DMS153 treated with DMSO at 0.1 percent for 48 hours (cell line): ENCODE results near the gene PIAS3.
"Not testable (repeated sequence)": the region's sequence is repeated elsewhere in the genome, so short reads cannot be mapped to it uniquely, and the experiment has no call there.

Experiments
- DNase-seq: peaks from one replicate; lab custom pipeline; 2025; ENCODE audit not compliant: unreplicated experiment; lab: John Stamatoyannopoulos, UW

PIAS3 gene

DNA sequence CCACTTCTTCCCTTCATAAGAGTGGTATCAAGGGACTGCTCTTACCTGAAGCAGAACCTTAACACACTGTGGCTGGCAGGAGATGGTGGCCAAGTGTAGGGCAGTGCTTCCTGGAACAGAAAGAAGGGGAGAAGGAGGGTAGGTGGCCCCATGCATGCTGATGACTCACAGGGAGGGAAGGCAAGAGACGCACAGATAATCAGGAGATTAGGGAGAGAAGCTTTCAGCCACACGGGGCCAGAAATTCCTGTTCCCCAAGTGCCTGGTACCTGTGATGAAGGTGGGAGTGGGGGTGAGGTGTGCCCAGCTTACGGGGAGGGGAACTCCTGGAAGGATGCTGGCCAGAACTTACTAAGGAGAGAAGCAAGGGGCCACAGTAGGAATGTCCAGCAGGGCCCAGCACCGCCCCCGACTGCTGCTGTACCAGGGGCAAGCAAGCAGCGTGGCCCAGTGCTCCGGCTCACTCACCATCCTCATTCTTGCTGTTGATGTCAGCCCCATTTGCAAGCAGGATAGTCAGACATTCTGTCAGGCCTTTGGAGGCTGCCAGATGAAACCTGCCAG, 19.1 kb upstream of the PIAS3 start:
- no peak for DNase-seq

DNA sequence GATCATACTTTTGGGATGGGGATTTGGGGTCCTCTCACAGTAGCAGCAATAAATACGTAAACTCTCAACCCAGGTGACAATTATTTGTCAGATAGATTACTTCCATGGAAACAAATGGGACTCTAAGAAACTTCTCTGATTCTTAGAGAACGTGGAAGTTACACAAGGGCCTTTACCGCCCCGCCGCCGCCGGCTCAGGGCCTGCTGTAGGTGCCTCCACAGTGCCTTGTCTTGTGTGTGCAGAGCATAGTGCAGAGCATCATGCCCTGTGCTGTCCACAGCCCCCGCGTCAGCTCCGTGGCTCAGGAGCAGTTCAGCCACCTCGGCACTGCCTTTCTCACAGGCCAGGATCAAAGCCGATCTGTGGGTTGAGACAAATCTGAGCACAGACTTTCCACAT, 15.8 kb upstream of the PIAS3 start:
- no peak for DNase-seq

DNA sequence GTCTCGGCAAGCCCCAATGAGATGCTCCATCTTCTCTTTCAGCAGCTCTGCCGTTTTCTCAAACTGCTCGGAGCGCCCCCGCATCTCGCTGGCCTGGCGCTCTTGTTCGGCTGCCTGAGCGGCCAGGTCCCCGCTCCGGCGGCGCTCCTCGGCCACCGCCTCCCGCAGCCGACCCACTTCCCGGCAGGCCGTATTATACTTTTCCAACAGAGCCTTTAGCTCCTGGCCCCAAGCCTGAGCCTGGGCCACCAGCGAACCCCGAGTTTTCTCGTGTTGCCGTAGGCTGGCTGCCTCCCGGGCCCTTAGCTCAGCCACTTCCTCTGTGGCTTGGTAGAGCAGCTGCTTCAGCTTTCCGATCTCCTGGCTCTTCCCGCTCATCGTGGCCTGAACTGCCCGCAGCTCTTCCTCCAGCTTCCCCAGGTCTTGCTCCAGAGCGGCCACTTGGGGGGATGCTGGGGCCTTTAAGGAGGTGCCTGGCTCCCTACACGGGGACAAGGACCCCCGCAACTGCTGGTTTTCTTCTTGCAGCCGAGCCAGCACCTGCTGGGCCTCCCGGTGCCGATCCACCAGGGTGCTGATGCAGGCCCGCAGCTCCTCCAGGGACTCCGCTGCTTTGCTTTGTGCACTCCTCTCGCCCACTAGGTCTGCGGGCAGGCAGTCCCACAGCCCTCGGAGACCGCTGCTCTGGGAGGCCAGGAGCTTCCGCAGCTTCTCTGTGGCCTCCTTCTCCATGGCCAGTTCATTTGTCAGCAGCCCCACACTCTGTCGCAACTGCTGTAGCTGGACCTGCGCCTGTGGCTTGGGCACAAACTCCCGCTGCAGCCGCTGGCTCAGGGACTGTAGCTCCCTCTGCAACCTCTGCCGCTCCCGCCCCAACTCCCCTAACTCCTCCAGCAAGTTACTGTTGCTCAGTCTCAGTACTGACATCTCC, 13.4 kb upstream of the PIAS3 start:
- DNase-seq = no peak

DNA sequence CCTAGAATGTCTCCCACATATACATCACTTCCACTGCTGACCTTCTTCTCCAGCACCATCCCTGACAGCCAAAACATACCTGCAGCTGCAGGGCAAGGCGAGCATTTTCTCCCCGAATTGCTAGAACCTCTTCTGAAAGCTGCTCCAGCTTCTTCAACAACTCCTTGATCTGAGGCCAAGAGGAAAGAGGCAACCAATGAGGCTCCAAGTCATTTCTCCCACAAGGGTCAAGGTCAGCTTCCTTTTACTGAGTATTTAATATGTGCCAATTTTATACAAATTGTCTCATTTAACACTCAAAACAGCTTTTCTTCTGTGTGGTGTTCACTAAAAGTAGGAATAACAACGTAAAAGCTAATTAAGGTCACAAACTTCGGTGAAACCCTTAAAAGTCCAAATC, 9.4 kb upstream of the PIAS3 start:
- no peak for DNase-seq

DNA sequence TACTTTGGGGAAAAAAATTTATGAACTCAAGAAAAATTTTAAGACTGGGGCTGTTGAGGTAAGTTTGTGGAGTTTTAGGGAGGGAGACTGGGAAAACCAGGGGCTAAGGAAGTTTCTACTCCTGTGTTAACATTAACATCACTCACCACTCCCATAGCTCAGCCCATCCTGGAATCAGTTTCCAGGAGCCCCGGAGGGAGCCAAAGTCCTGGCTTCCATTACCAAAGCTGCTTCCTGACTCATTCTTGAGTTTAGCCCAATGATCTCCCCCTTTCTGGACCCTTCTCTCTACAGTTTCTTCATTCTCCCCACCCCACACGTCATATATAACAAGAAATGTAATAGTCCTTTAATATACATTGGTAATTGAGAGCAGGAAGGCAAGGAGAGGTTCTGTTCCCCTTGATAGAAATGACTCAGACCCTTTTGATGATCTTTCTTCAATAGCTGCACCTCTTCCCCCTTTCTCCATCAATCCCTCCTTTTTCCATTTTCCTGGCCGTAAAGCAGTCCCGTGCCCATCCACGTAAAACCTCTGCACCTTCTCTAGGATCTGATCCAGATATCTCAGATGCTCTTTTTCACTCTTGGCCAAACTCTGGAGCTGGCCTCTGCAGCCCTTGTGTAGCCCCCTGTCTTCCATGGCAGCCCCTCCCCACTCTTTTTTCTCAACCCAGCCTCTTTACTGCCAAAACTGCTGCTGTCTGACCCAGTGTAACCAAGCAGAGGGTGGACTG, 4.6 kb upstream of the PIAS3 start:
- no peak for DNase-seq

DNA sequence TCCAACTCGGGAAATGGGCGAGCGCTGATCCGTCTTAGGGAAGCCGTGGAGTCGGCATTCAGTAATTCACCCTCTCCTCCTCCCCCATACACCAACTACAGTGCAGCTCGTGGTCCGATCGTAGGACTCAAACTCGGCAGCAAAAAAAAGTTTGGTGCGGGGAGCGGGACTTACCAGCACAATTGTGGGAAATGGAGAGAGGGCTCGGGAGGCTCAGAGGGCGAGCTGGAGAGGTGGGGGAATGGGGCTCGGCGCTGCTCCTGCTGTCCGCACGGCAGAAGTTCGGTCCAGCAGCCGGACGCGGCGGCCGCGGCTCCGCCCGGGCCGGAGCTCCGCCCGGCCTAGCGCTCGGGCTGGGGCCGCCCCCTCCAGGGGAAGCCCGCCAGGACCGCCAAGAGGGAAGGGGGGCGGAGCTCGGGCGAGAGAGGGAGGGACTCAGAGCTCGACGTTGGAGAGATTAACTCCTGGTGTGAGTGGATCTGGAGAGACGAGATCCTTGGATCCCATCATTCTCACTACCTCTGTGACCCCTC, 676 bp upstream of the PIAS3 start:
- peak; percentile 88 for DNase-seq

DNA sequence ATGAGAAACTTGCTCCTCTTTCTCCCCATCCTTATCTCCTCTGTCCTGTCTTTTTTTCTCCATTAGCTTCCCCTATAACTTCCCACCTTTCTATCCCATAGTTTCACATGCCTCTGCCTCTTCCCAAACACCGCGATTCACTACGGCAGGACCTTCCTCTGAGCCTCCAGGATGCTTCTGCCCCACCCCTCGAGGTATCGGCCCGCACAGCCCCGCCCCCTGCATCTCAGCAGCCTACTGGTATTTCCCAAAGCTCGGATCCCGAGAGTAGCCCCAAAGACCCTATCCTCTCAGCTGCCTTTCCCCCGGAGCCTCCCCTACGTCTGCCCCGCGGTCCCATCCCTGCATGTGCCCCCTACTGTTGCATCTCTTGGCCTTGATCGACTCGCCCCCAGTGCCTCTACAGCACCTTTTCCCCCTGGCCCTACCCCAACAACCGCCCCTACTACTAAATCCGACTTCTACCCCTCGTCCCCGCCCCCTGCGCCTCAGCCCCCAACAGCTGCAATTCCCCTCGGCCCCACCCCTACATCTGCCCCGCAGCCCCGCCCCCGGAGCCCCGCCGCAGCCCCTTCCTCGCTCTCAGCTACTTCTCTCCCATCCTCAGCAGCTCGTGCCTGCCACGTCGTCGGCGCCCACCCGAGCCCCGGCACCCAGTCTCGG, 512 bp downstream of the PIAS3 start:
- DNase-seq = peak; percentile 27

DNA sequence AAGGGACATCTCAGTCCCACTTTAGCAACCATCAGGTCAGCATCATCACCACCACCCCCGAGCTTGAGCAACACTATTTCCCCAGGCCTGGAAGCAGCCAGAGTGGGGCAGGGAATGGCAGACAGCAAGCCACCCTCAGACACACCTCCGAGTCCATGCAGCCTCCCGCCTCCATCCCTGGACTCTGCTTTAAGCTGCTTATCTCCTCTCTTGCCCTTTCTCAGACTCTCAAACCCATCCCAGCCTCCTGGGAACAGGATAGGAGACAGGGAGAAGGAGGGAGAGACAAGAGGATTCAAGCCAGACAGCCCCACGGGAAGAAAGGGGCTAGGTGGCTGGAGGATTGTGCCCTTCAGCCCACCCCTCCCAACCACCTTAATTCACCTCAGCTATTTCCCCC, 1.7 kb downstream of the PIAS3 start:
- no peak for DNase-seq

DNA sequence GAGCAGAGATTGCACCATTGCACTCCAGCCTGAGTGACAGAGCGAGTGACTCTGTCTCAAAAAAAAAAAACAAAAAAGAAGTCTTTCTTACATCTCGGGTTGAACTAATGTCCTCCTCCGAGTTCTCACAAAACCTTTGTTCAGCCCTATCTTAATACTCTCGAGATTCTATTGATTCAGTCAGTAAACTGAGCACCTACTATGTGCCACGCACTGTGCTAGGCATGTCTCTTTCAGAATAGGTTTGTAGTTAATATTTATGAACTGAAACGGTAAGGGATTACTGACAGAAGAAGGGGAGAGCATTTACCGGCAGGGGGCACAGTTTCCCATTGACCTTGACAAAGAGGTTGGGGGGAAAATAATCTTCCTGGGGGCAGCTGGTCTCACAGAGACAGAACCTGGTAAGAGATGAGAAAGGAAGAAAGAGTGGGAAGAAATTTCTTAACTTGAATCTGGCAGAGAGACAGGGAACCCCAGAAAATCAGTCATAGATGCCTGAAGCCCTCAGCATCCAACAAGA, 3.4 kb downstream of the PIAS3 start:
- no peak for DNase-seq

DNA sequence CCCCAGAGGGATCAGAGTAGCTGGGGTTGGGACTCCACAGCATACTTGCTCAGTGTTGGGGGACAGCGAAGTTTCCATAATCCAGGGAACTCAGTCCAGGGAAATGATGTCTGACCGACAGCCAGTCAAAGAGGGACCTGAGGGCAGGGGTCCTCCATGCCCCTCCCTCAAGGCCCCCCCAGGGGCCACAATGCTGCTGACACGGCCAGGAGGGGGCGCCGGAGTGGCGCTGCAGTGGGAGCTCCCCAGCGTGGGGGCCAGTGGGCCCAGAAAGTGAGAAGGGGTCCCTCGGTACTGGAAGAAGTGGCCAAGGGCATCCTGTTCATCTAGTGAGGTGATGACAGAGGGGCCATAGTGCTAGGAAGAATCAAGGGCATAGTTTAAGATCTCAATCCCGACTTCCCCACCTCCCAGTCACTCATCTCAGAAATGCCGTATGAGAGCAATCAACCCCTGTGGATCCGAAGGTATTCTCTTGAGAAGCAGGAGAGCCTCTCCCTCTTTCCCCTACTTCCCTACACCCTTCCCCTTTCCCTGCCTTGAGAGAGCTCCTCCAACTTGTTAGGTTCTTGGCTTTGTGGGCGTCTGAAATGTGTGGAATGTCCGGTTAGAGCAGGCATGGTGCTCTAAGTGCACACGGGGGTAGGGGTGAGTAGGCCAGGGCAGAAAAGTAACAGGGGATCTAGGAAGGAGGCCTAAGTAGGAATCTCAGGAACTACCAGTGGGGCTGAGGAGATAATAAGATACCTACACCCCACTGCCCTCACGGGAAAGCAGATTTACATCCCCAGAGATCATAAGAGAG, 9.3 kb downstream of the PIAS3 start:
- no peak for DNase-seq

DNA sequence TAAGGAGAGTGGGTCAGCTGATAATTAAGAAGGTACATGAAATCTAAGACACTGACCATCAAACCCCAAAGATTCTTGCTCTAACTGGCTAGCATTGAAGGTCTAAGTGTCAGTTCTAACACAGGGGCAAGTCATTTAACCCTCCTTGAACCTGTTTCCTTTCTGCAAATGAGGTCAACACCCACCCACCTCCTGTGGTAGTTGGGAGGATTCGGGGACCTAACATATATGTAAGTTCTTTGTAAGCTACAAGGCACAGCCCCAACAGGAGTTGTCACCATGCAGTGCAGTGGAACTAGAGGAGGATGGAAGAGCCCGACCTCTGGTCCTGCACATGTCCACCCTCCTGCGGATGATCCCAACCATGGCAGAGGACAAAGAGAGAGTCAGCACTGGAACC, 11.1 kb downstream of the PIAS3 start:
- no peak for DNase-seq

DNA sequence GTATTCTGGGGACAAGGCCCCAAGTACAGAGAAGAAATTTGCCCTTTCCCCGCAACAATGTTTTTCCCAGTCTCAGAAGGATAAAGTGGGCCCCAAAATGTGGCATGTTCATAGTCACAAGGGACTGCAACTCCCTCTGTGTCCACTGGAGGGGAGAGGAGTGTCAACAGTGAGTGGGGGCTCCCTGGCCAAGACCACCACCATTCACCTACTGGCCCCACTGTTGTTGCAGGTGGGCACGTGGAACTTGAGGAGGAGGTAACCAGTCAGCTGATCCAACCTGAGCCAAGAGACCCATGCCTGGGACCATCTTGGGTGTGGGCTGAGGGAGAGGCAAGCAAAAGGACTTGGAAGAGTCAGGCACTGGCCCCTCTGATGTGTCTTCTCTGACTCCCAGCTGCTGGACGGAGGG, 12.7 kb downstream of the PIAS3 start:
- peak; percentile 12 for DNase-seq

DNA sequence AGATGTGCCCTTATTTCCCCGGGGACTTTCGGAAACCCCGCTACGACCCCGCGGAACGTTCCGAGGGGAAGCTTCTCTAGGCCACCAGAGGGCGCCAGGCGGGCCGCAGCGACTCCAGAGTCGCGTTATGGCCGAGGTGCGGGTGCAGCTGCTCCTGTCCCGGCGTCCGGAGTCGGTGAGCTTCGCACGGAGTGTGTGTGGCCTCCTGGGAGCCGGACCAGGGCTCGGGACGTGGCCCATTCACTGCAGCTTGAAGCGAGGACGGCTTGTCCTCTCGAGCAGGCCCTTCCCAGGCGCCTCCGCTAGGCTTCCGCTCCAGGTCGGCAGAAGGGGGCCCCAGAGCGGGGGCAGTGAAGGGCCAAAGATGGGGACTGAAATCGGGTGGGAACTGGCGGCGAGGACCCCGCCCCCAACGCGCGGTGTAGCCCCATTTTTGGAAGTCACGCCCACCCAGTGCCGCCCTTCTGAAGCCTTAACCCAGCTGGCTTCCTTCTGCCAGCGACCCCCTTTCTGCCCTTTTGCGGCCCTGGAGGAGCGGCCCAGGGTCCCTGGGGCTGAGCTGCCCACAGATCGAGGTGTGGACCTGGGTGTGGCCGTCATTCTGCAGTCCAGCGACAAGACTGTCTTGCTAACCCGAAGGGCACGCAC, 13.2 kb downstream of the PIAS3 start, which contains the start of gene NUDT17:
Gene NUDT17 (plus strand): TSS at position 117 of the 648 bp plus-strand sequence. CDS start 11 bp downstream, at position 128.
- DNase-seq = peak; percentile 69

DNA sequence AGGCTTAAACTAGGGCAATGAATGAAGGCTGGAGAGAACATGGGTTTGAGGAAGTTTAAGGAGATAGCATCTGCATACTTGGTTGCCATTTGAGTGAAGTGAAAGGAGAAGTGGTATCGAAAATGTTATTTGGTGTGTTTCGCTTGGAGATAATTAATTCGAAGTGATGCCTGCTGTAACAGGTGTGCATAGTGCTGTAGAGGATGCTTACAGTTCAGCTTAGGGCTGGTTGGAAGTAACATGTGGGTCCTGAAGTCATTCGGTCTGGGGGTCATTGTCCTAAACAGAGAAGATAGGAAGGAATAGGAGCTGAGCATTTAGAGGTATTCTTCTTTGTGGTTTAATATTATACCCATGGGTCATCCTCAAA, 13.8 kb downstream of the PIAS3 start:
- DNase-seq = no peak

DNA sequence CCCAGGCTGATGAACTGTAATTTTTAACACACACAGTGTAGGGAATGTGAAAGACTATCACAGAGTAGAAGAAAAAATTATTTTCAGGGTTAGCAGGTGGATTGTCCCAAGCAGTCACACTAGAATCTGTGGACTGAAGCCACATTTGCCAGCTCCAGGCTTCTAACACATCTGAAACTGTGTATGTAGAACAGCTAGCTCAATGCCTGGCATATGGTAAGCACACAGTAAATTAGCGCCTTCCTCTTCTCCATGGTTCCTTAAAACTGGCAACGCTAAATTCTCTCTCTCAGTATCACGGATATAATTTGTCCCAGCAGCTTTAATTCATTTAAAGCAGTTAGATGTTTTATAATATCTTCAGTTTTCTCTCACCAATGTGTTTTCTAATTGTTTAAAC, 15.8 kb downstream of the PIAS3 start:
- no peak for DNase-seq

DNA sequence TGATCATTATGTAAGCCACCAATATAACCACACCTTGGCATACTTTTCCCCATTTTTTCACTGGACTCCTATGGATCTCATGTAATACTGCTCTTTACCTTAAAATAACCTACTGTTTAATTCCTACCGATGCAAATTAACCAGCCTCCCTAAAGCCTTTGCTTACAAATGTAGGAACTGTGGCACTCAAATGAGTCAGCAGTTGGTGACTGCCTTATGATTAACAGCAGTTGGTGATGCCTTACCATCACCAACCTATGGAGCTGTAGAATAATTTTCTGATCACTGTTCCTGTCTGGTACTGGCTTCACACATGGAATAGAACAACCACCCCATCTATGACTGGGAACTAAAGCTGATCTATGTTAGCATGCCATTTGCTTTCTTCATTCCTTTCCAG, 21.2 kb downstream of the PIAS3 start:
- no peak for DNase-seq

DNA sequence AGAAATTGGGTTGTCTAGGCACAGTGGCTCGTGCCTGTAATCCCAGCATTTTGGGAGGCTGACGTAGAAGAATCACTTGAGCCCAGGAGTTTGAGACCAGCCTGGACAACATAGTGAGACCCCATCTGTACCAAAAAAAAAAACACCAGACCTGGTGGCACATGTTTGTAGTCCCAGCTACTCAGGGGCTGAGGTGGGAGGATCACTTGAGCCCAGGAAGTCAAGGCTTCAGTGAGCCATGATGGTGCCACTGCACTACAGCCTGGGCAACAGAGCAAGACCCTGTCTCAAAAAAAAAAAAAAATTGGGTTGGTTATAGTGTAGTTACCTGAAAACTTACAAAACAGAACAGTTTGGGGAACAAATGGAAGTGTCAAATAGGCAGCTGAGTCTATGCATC, 28.1 kb downstream of the PIAS3 start:
- not testable (repeated sequence) for DNase-seq

DNA sequence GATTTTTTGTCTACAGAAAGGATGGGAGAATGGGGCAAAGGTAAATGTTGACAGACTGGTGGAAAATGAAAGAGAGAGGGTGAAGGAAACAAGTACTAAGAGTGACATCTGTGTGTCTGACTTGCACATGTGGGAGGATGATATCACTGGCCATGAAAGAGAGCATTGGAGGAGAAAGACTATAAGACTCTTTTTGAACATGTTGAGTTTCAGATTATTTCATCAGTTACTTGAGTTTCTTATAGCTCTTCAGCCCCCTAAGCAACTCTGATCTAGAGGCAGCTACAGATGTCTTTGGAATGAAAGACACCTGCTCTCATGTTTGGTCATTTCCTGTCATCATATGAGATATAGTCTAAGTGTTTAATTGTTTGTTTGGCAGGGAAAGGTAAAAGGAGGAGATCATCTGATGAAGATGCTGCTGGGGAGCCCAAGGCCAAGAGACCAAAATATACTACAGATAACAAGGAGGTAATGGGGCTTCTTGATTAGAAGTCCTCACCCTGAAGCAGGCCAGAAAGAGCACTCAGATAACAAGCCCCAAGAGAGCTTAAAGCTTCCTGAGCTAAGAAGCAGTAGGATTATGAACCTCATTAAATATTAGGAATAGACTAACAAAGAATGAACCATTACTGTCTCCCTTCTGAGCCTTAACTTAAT, 30.4 kb downstream of the PIAS3 start:
- DNase-seq = no peak

DNA sequence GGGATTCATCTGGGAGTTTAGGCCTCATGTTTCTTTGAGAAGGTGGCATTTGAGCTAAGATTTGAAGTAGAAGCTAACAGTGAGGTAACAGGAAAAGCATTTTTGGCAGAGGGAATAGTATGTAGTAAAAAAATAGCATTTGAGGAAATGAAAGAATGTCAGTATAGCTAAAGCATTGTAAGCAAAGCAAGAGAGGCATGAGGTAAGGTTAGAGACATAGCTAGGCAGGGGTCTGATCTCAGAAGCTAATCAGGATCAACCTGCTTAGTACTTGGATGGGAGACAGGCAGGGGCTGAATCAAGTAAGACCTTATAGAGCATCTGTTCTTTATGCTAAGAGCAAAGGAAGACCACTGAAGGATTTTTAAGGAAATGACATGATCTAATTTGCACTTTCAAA, 30.9 kb downstream of the PIAS3 start:
- no peak for DNase-seq
